GM18511 (cell line): ENCODE measurements around the gene EIF2S2.

ENCODE experiments used
- ATAC-seq: cut with Tn5 transposase; IDR thresholded peaks from one replicate; pipeline ENCODE4 v1.9.1; 2021; ENCODE audit warnings: mild to moderate bottlenecking, moderate library complexity; ENCODE audit not compliant: unreplicated experiment

The EIF2S2 gene

DNA sequence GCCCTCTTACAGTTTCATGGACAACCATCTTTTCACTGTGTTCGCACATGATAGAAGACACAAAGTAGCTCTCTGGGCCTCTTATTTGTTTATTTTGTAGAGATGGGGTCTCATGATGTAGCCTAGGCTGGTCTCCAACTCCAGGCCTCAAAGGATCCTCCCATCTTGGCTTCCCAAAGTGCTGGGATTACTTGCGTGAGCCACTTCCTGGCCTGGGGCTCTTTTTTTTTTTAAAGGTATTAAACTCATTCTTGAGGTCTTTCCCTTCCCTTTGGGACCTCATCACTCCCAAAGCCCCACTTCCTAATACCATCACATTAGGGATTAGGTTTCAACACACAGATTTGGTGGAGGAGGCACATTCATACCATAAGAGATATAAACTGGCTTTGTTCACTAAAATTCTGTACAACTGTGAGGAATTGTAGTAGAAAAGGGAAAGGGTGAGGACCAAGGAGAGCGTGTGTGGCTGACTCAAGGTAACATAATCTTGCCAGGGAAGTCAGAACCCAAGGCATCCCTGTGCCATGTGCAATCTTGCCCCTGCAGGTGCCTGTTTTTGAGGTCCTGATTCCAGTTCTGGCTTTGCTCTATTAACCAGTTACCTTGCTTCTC lies 45.5 kb downstream of the EIF2S2 start:
- ATAC-seq: no peak

DNA sequence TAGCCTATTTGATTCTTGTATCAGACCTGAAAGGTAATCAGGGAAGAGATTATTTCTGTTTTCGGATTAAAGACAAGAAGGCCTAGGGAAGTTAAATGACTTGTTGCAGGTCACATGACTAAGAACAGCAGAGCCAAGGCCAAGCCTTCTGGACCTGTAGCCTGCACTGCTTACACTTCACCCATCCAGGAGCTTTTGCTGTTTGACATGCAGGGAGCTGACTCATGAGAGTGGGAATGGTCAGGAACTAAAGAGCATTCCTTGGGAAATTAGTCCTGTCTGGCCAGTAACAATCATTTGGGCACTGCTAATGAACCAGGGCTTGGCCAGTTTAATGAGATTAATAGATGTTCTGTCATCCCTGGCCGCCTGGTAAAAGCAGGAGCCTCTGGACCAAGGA lies 46.8 kb downstream of the EIF2S2 start:
- ATAC-seq: no peak

DNA sequence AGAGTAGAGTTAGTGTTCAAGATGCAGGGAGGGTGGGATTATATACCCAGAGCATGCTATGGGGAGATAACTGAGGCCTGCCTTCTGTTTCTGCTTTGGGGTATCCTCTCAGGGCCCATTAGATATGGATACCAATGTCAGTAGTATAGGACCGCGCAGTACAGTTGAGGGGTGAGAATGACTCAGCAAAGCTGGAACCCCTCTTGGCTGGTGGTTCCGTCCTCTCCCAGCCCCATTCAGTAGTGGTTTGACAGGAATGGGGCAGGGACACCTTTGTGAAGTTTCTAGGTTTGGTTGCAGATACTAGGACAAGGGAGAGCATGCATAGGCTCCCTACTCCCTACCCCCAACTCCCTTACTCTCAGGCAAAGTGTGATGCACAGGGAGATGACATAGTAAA lies 47.8 kb downstream of the EIF2S2 start:
- ATAC-seq: no peak

DNA sequence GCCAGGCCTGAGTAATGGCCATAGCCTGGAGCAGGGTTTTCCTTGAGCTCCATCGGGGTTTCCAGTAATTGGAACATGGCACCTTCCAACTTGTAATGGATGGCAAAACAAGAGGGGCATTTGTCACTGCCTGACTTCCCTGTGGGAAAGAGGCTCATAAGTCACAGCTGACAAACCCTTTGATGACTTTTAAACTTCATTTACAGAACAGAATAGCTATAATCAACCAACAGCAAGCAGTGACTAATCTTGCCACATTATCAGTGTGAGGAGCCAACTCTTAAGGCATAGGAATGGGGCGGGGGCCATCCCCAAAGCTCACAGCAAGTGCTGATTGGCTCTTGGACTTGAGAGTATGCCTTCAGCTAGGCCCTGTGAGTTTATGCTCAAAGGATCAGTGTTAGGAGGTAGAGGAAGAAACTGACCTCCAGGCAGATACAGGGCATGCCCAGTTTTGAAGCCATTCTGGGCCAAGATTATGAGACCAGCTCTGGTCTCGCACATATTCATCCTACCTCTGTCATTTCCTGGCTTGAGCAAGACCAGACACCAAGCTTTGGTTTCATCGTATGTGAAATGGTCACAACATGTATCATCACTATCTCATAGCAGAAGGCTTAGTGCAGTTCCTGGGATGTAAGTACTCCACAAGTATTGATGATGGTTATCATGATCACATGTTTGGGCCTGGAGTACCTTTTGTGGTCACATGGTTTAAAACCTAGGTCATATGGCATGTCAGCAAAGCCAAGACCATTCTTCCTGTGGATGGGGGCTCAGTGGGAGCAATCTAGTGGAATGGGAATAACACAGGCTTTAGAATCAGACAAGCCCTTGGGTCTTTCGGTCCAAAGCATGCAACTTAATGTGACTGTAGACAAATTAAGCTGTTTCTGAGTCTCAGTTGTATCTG lies 49.2 kb downstream of the EIF2S2 start:
- ATAC-seq: no peak

DNA sequence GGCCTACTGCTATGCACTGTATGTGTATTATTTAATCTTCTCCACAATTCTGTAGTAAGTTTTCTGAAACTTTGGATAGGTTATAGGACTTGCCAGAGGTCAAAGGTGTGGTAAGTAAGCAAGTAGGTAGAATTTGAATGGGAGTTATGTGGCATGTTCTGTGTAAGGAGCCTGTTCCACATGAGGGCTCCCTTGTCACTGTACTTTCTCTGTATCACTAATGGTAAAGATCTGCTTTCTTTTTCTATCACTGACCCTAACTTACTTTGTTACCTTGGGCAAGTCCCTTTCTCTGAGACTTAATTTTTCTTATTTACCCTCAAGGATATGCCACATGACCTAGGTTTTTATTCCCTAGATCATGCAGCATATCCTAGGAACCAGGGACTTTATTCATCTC lies 50.3 kb downstream of the EIF2S2 start:
- ATAC-seq: no peak

DNA sequence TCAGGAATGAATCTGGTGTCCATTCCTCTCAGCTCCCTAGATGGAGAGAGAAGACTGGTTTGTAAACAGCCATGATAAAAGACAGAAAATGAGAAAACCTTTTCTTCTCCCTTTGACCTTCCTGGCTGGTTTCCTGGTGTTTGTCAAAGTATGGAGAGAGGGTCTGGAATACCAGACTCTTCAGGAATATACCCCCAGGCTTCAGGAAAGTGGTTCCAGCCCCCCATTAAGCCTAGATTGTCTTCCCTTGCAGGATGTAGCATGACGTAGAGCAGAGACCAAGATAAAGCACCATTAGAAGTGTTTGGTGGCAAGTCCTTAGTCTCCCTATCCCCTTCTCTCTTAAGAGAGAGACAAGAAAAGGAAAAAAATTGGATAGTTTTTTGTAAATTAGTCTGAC lies 51.1 kb downstream of the EIF2S2 start:
- no peak for ATAC-seq

DNA sequence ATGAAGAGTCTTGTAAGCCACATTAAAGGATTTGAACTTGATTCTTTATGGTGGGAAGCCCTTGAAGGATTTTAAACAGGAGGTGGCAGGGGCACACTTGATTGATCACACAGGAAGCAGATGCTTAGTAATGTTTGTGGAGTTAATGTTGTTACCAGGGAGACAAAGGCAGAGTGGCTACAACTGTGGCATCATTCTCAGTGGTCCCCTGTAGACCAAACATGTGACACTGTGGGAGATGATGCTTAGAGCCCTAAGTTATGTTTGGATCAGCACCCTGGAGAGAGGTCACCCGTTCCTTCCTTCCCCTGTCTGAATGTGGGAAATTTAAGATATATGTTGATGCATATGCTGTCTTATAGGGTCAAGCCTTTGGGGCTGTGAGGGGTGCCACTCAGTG lies 53.2 kb downstream of the EIF2S2 start:
- ATAC-seq: no peak

DNA sequence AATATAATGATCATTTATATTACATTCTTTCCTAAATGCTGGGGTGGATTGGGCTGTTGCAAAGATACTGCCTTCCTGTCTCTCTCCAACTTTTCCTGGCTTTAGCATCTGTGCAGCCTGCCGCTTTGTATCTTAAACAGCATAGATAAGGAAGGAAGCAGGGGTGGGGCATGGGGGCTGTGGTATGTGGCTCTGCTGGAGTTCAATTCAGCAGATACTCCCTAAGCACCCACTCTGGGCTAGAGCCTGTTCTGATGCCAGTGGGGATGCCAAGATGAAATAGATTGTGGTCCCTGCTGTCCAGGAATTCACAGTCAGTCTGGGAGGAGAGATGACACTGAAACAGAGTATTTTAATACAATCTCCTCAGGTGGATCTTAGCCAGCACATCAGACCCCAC lies 56.8 kb downstream of the EIF2S2 start:
- no peak for ATAC-seq

DNA sequence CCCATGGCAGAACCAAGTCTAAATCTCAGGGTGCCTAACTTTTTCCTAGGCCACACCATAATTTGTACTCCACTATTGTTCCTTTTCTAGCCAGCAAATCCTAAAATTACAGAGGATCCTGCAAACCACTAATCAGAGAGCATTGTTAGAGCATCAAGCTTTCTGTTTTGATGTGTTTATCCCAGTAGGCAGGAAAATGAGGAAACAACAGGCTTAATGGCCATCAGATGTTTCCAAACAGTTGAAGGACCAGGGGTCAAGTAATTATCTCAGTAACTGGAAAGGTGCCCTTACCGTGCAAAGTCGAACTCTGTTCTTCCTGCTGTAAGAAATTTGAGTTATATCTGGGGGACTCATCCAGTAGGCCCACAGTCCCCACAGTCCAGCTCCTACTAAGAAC lies 59.6 kb downstream of the EIF2S2 start:
- no peak for ATAC-seq

DNA sequence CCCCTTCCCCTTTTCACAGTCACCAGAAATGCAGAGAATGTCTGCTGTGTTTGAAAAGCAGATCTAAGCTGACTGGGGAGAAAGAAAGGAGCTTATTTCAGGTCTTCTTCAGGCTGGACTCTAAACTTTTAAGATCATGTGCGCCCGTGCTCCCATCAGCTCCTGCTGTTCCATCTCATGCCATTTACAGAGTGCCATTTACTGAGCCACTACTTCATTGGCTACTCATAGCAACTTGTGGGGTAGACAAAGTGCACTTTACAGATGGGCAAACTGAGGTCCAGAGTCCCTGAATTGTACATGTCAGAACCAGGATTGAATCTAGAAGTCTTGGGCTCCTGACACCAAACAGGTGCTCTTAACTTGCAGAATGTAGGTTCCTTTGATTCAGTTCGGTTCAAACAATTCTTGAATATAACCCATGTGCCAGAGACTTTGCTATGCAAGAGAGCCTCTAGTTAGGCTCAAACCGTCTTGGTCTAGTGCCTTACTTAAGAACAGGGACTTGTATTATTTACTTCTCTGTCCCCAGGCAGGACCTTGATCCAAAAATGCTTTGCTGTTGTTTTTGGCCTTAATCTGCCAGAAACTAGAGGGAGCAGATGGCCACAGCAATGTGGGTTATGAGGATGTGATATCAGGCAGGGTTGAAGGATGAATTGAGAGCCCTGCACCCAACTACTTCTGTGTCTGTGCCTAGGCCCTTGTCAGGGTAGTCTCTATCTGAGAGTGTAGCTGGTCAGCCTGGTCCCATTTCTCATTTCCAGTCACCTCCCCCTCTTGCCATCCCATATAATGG lies 61.9 kb downstream of the EIF2S2 start:
- ATAC-seq: no peak

DNA sequence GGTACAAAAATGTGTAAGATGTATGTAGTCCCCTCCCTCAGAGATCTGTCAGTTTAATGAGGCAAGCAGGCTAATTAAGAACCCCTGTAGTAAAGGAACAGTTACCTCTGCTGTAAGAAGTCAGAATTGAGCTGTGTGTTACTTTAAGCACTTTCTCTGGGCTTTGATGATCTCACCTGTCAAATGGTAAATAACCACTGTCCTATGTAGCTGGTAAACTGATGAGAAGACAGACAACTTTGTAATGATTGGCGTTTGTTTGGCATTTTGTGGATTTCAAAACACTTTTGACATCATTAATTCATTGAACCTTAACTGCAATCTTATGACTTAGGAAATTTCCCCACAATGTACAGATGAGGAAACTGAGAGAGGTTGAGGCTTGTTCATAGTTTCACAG lies 62.7 kb downstream of the EIF2S2 start:
- ATAC-seq: no peak

DNA sequence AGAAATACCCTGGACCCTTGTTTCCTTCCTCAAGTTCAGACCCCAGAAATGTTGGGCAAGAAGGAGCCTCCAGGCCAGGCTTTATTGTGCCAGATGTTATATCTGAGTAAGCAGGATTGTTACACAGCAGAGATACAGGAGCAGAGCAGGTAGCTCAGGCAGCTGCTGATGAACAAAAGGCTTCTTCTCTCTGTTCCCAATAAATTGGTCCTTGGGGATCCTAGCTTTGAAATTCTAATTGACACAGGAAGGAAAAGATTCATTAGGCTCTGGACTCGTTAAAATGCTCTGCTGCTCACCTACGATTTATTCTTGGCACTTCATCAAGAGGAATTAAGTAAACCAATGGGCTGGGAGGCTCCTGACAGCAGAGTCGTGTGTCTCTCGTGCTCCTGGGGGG lies 64.1 kb downstream of the EIF2S2 start:
- ATAC-seq: no peak

DNA sequence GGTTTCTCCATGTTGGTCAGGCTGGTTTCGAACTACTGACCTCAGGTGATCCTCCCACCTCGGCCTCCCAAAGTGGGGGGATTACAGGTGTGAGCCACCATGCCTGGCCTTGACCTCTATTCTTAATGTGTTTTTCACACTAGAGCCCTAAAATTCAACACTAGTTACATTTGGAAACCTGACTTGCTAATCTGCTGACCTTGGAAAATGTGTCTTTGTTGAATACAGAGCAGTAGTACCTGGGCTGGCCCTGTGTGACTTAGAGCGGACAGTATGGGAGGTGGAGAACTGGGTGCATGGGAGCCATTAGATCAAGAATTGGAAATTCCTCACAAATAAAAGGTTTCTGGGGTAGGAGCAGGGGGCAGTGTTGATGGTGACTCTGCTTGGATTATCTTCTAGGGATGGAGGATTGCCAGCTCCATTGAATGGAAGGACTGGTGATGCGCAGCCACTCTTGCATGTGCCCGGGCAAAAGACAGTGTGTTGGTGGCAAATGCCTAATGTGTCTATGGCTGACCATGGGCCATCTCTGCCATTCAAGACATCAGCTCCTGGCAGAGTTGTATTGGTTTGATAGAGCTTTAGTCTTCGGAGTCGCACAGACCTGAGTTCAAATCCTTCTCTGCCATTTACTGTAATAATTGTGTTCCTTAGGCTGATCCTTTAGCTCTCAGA lies 64.9 kb downstream of the EIF2S2 start:
- no peak for ATAC-seq

DNA sequence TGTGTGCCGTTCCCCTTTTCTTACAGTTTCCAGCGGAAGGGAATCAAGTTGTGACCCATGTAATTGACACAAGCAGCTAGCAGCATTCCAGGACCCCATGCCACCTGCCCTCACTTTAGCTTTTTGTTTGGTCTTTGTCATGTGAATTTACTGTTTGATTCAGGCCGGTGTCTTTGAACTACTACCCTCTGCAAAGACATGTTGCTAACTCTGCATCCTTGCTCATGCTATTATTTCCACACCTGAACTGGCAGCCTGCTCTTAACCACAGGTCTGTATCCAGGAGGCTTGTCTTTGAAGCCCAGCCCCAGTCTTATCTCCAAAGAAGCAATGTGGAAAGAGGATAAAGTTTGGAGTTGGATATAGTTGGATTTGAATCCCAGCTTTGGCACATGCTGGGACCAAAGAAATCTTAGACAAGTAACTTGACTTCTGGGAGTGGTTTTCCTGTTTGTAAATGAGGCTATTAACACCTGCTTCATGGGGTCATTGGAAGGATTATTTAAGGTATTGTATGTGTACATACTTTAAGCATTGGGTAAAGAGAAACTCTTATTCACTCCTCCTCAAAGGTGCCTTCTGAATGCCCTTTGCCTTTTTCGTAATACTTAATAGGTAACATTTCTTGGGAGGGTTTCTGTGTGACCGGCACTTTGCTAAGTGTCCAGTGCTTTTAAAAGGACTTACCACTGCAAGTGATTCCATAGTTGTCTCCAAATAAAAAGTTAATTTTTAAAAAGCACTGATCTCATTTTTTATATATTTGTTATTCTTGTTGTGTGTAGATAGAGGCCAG lies 65.9 kb downstream of the EIF2S2 start:
- no peak for ATAC-seq

DNA sequence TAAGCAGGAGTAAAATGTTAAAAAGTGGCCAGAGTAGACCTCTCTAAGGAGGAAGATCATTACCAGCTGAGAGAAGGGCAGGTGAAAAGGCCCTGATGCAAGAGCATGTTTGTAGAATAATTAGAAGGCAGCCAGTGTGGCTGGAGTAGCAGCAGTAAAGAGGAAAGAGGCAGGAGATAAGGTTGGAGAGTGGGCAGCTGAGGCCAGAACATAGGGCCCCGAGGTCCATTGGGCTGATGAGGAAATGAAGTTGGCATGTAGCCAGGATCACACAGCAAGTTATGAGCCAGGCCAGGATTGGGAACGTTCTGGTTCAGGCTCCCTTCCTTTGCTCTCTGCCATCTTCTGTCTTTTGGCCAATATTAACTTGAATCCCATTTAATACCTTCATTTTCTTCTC lies 66.7 kb downstream of the EIF2S2 start:
- no peak for ATAC-seq

DNA sequence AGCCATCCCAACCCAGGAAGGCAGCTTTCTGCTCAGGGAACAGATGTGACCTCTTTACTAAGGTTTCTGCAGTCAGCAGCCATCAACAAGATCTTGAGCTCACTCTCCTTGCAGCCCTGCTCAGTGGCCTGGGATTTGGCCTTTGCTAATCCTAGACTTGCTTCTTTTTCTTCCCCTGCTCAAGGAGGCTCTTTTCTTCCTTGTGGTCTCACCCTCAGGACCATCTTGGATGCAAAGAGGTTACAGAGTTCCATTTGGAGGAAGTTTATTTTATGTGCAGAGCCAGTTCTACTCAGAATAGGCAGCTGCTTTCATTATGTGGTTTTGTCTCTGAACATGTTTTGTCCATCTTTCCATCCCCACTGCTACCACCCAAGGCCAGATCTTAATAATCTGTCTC lies 69.0 kb downstream of the EIF2S2 start:
- ATAC-seq: no peak

DNA sequence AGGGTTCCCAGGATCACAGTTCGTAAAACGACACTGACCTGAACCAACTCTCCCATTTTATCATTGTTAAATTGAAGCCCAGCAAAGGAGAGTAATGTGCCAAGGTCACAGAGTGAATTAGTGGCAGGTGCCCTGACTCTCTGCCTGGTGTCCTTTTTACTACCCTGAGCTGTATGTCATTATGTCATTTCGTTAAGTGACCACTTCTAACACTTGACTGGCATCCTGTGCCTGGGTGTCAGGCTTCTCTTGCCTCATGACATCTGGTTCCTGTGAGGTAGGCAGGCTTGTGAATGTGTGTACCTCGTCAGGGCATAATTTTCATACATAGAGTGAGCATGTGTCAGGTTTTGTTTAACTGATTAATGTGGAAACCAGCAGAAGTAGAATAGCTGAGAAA lies 69.8 kb downstream of the EIF2S2 start:
- ATAC-seq: no peak

DNA sequence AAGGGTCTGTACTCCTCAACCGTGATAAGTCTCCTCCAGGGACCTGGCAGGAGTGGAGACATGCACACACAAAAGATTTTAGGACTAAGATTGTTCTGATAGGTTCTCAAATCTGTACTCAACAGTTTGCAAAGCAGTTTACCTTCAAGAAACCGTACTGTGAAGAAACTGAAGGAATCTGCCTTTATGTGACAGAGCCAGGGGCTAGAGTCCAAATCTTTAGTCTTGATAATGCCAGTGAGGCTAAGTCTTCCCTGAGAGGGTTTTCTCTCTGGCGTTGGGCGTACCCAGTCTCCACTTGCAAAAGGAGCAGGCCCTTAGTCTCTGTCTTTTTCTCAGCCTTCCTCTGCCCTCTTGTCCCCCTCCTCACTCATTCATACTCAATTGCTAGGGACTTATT lies 70.8 kb downstream of the EIF2S2 start:
- no peak for ATAC-seq

DNA sequence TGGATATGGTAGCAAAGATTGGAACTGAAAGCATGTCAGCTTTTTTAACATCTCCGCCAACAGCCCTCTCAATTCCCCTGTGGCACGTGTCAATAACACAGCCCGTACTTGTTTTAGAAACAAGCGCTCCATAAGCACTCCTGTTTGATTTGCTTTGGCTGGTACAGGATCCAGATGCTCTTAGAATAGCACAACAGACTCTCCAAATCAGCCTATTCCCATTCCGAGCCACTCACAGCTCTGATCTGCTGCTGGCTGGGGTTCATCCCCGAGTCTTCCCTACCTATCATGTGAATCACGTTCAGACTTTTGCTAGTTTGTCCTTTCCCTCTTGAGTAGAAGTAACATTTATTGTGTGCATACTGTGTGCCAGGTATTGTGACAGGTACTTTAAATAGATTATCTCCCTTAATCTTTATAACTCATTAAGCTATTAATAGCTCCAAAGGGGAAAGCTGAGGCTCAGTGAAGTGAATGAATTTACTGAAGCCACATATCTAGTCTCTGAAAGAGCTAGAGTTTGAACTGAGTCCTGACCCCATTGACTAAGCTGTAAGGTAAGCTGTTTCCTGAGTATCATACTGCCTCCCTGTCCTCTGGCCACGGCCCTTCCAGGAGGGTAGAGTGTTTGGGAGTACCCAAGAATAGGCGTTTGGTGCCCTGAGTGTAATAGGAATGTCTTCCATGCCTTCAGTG lies 71.6 kb downstream of the EIF2S2 start:
- ATAC-seq: no peak
